NK-92 (cell line): ENCODE measurements around the gene ENTREP3.

Experiments
- DNase-seq: peaks from one replicate; lab custom pipeline; 2025; ENCODE audit not compliant: unreplicated experiment; lab: John Stamatoyannopoulos, UW

ENTREP3 gene

DNA sequence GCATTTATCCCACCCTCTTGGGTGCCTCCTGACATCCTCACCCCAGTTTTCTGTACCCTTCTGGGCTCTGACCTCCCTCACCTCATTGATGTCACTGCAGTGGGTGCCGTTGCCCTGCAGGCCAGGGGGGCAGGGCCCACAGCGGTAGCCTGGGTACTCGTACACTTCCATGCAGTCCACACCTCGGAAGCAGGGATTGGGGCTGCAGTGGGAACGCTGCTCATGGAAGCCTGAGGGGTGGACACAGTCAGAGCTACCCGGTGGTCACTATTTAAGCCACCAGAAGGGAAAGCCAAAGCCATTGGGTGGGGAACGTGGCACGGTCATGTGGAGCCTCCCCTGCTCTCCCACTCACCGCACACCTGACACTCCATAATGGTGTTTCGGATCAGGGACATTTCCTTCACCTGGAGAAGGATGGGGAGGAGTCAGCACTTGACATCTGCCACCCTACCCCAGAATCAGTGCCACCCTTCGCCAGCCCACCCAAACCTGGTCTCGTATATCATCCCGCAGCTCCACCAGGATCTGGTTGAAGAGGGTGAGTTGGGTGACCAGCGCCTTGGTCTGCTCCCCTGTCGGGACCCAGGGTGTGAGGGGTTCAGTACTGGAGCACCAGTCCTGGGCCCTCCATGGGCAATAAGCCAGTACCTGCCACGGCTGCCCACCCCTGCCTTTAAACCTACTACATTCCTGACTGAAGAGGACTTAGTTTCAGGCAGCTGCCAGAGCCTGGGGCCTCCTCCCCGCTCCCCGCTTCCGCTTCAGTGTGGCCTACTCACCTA is 52.4 kb downstream of the ENTREP3 start:
- no peak for DNase-seq

DNA sequence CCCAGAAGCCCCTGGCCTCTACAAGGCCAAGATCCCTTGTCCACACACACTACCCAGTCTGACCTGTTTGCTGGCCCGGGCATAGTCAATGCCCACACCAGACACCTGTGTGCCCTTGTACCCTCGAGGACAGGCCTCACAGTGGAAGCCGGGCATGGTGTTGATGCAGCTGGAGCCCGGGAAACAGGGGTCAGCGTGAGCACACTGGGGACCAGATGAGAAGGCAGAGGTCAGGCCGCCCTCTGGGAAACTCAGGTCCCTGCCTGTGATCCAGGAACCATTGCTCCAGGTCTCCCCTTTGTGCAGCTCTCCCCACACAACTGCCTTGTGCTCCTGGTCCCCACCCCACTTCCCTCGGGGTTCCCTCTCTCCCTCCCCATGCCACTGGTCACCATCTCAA is 53.1 kb downstream of the ENTREP3 start:
- no peak for DNase-seq

DNA sequence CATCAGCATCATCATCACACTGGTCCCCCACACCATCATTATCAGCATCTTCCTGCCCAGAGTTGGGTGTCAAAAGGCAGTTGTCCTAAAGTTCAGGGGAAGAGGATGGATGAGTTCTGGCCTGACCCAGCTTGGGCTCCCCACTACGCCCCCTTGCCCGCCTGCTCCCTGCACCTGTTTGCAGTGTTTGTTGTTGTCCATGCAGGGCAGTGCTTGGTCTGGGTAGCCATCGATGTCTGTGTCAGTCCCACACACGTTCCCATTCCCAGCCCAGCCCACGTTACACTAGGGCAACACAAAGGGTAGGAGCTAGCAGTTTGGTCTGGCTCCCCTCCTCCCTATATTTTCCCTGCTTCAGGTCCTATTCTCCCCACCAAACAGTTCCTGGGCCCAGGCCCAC is 54.4 kb downstream of the ENTREP3 start:
- DNase-seq: no peak

DNA sequence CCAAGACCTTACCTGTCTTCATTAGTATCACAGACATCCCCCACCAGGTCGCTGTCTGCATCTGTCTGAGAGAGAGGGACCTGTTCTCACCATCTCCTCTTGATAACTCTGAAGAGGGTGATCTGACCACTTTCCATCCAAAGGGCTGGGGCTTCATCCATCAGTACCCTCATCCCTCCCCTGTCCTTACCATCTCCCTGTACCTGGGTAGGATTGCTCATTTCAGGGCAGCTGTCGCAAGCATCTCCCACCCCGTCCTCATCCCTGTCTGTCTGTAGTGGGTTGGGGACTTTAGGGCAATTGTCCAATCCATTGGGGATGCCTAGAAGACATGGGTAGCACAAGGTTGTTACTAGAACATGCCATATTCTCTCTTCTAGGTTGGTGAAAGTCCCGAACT is 55.5 kb downstream of the ENTREP3 start:
- no peak for DNase-seq

DNA sequence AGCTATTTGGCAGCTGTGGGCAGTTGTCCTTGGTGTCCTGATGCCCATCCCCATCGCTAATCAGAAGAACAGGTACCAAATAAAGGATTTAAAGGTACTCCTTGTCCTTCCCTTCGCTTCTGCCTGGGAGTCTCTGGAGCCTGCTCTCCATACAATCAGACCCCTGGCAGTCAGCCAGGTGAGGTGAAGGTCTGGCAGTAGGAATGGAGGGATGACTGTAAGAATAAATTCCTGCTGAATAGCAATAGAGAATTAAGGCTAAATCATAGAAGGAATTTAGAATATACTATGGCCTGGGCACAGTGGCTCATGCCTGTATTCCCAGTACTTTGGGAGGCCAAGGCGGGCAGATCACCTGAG is 56.8 kb downstream of the ENTREP3 start:
- no peak for DNase-seq

DNA sequence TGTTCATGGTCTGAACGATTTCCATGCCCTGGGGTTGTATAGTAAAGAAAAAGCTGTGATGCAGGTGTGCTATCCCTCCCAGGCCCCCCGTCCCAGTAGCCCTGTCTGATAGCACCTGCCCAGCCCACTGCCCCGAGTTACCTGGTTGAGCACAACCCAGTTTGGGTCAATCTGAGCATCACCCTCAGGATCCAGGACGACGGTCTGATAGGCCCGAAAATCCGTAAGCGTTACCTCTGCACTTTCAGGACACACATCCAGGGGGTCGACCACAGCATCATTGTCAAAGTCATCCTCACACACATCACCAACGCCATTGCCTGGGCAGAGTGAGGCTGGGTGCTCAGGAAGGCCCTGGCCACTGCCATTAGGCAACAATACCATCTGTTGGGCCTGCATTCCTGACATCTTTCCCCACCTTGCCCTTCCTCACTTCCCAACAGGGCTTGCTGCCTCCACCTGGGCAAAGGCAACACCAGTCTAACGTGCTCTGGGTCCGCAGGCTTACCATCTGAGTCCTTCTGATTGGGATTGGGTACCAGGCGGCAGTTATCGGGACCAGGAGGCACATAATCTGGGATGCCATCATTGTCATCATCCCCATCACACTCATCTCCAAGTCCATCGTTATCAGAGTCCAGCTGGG is 57.3 kb downstream of the ENTREP3 start:
- no peak for DNase-seq
